Medulla oblongata (tissue), 1 donor: Measurements from ENCODE around the gene LSG1.
A peak's percentile ranks its signal among the peaks of the same experiment; 100 is the strongest.
"Not testable (repeated sequence)": the region's sequence is repeated elsewhere in the genome, so short reads cannot be mapped to it uniquely, and the experiment has no call there.

Source experiments
- DNase-seq: peaks from one replicate; pipeline ENCODE4 v3.0.0-alpha.2; 2015; ENCODE audit errors: extremely low spot score

LSG1 gene

GRCh38 chr3:194617827-194618226 is 54.2 kb downstream of the LSG1 start:
- DNase-seq: no peak

GRCh38 chr3:194617143-194617671 is 54.8 kb downstream of the LSG1 start:
- no peak for DNase-seq

- DNase-seq: no peak
Observed at GRCh38 chr3:194615226-194615625, 56.8 kb downstream of the LSG1 start.

- peak; percentile 20 for DNase-seq
Observed at GRCh38 chr3:194612221-194612620, 59.8 kb downstream of the LSG1 start.

- no peak for DNase-seq
Observed at GRCh38 chr3:194610689-194611088, 61.3 kb downstream of the LSG1 start.

GRCh38 chr3:194609601-194610000 is 62.4 kb downstream of the LSG1 start:
- DNase-seq: no peak

- DNase-seq: no peak
Observed at GRCh38 chr3:194608981-194609380, 63.0 kb downstream of the LSG1 start.

- no peak for DNase-seq
Observed at GRCh38 chr3:194607592-194608389, 64.2 kb downstream of the LSG1 start.

GRCh38 chr3:194606941-194607340 is 65.0 kb downstream of the LSG1 start:
- no peak for DNase-seq

GRCh38 chr3:194606163-194606562 is 65.8 kb downstream of the LSG1 start:
- no peak for DNase-seq

- not testable (repeated sequence) for DNase-seq
Observed at GRCh38 chr3:194605314-194605713, 66.7 kb downstream of the LSG1 start.

GRCh38 chr3:194604837-194605236 is 67.2 kb downstream of the LSG1 start:
- DNase-seq: no peak

- no peak for DNase-seq
Observed at GRCh38 chr3:194604126-194604525, 67.9 kb downstream of the LSG1 start.

GRCh38 chr3:194602669-194603171 is 69.3 kb downstream of the LSG1 start:
- DNase-seq: no peak

- no peak for DNase-seq
Observed at GRCh38 chr3:194598771-194599557, 73.0 kb downstream of the LSG1 start.

GRCh38 chr3:194596906-194597305 is 75.1 kb downstream of the LSG1 start:
- no peak for DNase-seq

GRCh38 chr3:194592798-194593752 is 78.9 kb downstream of the LSG1 start:
- DNase-seq: no peak
